Fibroblast of lung (primary cell): Measurements from ENCODE around the gene DNMT3A. TPM values are rescaled to one million over a fixed set of nuclear protein-coding genes. Genes with fewer than 3 reads are reported as not detected.

Experiments used
- DNase-seq, 2 donors: peaks; one replicate each; pipeline versions ENCODE4 v3.0.0 to v3.0.0-alpha.2; 2010; ENCODE audit warnings: low read depth in 2 of 2
- H2AFZ ChIP-seq: 2 replicates; pipeline ENCODE4 v1.5.1; 2012; ENCODE audit warnings: low read length, control low read depth, inconsistent platforms
- H3K27ac ChIP-seq: 2 replicates; pipeline ENCODE4 v1.5.1; 2011; ENCODE audit warnings: low read length, control low read depth; ENCODE audit not compliant: insufficient read depth
- H3K27me3 ChIP-seq: 2 replicates; pipeline ENCODE4 v1.5.1; 2011; ENCODE audit warnings: mild to moderate bottlenecking, low read length; ENCODE audit not compliant: control insufficient read depth, insufficient read depth
- H3K36me3 ChIP-seq: 2 replicates; pipeline ENCODE4 v1.5.1; 2011; ENCODE audit warnings: low read length; ENCODE audit not compliant: control insufficient read depth, insufficient read depth
- H3K4me1 ChIP-seq: 2 replicates; pipeline ENCODE4 v1.5.1; 2011; ENCODE audit warnings: low read length; ENCODE audit not compliant: control insufficient read depth, insufficient read depth; ENCODE audit errors: extremely low read depth
- H3K4me2 ChIP-seq: 2 replicates; pipeline ENCODE4 v1.5.1; 2011; ENCODE audit warnings: low read length, control low read depth; ENCODE audit not compliant: insufficient read depth; ENCODE audit errors: extremely low read depth
- H3K4me3 ChIP-seq, 4 experiments: fragments of 200-600 bp in 1 of 4; sonication (generic) in 1 of 4; replicated peaks in 1 of 4; 2 replicates each; pipeline ENCODE4 v1.5.1; 2011 to 2016; ENCODE audit warnings: low read length in 4 of 4, low read depth in 3 of 4, mild to moderate bottlenecking in 3 of 4, control low read depth in 2 of 4, inconsistent platforms in 1 of 4, mixed read lengths in 1 of 4; ENCODE audit not compliant: insufficient read depth in 1 of 4; ENCODE audit errors: control extremely low read depth in 1 of 4
- H3K79me2 ChIP-seq: 2 replicates; pipeline ENCODE4 v1.5.1; 2012; ENCODE audit warnings: mild to moderate bottlenecking, low read length, inconsistent platforms; ENCODE audit not compliant: control insufficient read depth, insufficient read depth
- H3K9ac ChIP-seq: 2 replicates; pipeline ENCODE4 v1.5.1; 2011; ENCODE audit warnings: mild to moderate bottlenecking, low read length, control low read depth; ENCODE audit not compliant: insufficient read depth
- H3K9me3 ChIP-seq: 2 replicates; pipeline ENCODE4 v1.5.1; 2012; ENCODE audit warnings: low read depth, low read length; ENCODE audit not compliant: control insufficient read depth, insufficient read depth
- H4K20me1 ChIP-seq: 2 replicates; pipeline ENCODE4 v1.5.1; 2011; ENCODE audit warnings: low read length; ENCODE audit not compliant: control insufficient read depth, insufficient read depth; ENCODE audit errors: extremely low read depth
- EZH2 ChIP-seq: IDR thresholded peaks from 2 replicates; pipeline ENCODE4 v1.5.1; 2012; ENCODE audit warnings: low read length, control low read depth, mild to moderate bottlenecking; ENCODE audit errors: missing control alignments
- polyA plus RNA-seq, 2 donors: library from polyadenylated mRNA; depleted of rRNA in 1 of 2; stranded (reverse) in 1 of 2; unstranded in 1 of 2; fragments of >200 nt; gene quantifications; 2 replicates each; pipeline ENCODE4 v1.2.1, GENCODE V29; 2011 to 2012; ENCODE audit warnings: missing spikeins in 1 of 2
- total RNA-seq: library from RNA; depleted of rRNA; stranded (reverse); fragments of >200 nt; gene quantifications from 2 replicates; pipeline ENCODE4 v1.2.1, GENCODE V29; 2014
- TF ChIP-seq, protein P1 (sequence below), 2 donors: IDR thresholded peaks in 1 of 2; conservative IDR thresholded peaks in 1 of 2; 1 replicate in 1 of 2; 2 replicates in 1 of 2; pipeline ENCODE4 v1.5.1; 2011 to 2012; ENCODE audit warnings: low read length in 2 of 2, control low read depth in 1 of 2, inconsistent platforms in 1 of 2, low read depth in 1 of 2, mild to moderate bottlenecking in 1 of 2

The DNMT3A gene
- total and polyA plus RNA-seq, 2 donors (not counting 1 experiment from before 2014, with no cell fraction given), result 3.6 to 19.7 TPM

DNA sequence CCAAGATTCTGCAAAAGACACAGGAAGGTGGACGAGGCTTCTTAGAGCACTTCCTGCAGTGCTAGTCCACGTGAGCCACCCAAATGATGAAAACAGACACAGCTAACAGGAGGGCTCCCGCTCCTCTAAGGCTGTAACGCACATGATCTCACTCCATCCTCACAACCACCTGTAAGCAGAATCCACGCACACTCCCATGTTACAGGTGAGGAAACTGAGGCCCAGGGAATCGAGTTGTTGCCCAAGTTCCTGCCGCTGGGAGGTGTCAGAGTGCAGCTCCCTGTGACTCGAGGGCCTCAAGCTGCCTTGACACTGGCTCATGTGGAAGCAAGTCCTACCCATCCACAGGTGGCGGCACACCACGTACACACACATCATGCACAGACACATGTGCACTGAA lies 4.4 kb downstream of the DNMT3A start:
- Histone ChIP-seq H2AFZ (no peak overlapping the region), H3K79me2 (no peaks in the 10 kb centered on the region), H4K20me1 (no peaks in the 10 kb centered on the region), H3K27me3 (no peaks in the 10 kb centered on the region), H3K4me3 (no peak overlapping the region), H3K4me2 (no peak overlapping the region), H3K9ac (no peak overlapping the region), H3K9me3 (no peaks in the 10 kb centered on the region), H3K27ac (no peak overlapping the region), H3K4me1 (peaks cover 2% of the 10 kb centered on the region), H3K36me3 (no peaks in the 10 kb centered on the region)
- DNase-seq, result no peak
- TF ChIP-seq EZH2, result no peak
- TF ChIP-seq, protein P1, sequence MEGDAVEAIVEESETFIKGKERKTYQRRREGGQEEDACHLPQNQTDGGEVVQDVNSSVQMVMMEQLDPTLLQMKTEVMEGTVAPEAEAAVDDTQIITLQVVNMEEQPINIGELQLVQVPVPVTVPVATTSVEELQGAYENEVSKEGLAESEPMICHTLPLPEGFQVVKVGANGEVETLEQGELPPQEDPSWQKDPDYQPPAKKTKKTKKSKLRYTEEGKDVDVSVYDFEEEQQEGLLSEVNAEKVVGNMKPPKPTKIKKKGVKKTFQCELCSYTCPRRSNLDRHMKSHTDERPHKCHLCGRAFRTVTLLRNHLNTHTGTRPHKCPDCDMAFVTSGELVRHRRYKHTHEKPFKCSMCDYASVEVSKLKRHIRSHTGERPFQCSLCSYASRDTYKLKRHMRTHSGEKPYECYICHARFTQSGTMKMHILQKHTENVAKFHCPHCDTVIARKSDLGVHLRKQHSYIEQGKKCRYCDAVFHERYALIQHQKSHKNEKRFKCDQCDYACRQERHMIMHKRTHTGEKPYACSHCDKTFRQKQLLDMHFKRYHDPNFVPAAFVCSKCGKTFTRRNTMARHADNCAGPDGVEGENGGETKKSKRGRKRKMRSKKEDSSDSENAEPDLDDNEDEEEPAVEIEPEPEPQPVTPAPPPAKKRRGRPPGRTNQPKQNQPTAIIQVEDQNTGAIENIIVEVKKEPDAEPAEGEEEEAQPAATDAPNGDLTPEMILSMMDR (conservative IDR thresholded peaks at IDR 0.05 in 1 of 2, IDR thresholded peaks at IDR 0.05 in 1 of 2; ENCODE audit: low read depth in 1 of 2, low read length in 2 of 2), result no peak

DNA sequence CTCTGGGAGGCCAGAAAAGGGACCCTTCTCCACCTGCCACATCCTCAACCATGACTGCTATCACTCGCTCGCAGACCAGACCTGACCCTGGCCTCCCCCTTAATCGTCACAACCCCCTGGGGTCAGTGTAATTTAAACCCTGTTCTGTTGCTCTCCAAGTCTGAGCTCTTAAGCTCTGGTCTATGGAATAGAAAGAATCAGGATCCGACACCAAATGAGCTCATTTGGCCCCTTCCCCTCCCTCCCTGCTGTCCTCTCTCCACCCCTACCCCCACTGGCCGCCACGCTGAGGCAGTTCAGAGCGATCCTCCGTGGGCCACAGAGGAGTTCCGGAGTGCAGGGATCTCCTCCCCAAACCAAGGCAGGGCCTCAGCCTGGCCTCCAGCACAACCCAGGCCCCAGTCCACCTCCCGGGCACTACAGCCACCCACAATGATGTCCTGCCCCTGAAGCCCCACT lies 5.3 kb downstream of the DNMT3A start:
- H3K27me3 ChIP-seq, result no peaks in the 10 kb centered on the region
- peaks cover 2% of the 10 kb centered on the region for H3K4me1 ChIP-seq
- no peaks in the 10 kb centered on the region for H3K9me3 ChIP-seq
- no peak overlapping the region for H3K4me2 ChIP-seq
- TF ChIP-seq EZH2, result no peak
- TF ChIP-seq, protein P1 (conservative IDR thresholded peaks at IDR 0.05 in 1 of 2, IDR thresholded peaks at IDR 0.05 in 1 of 2; ENCODE audit: low read depth in 1 of 2, low read length in 2 of 2), result no peak
- H3K36me3 ChIP-seq, result no peaks in the 10 kb centered on the region
- no peak overlapping the region for H3K9ac ChIP-seq
- H3K4me3 ChIP-seq, result no peak overlapping the region
- H3K79me2 ChIP-seq, result no peaks in the 10 kb centered on the region
- no peak for DNase-seq
- no peak overlapping the region for H2AFZ ChIP-seq
- H3K27ac ChIP-seq, result no peak overlapping the region
- no peaks in the 10 kb centered on the region for H4K20me1 ChIP-seq

DNA sequence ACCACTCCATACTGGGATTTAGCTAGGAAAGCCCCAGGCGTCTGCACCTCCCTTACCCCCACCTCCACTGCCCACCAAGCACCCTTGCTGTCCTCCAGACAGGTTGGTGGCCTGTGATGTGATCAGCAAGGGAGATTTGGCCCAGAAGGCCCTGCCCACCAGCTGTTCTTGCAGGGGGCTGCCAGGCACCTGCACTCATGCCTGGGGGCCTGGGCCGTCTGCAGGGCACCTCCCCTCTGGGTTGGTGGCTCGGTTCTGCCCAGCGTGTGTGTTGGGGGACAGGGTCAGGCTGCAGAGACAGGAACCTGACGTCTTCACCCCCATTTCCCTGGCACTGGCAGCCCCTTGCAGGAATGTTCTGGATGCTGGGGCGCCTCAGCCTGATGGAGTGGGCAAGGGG lies 5.8 kb downstream of the DNMT3A start:
- no peak overlapping the region for H2AFZ ChIP-seq
- H3K4me2 ChIP-seq, result no peak overlapping the region
- H4K20me1 ChIP-seq, result no peaks in the 10 kb centered on the region
- TF ChIP-seq EZH2, result no peak
- TF ChIP-seq, protein P1 (conservative IDR thresholded peaks at IDR 0.05 in 1 of 2, IDR thresholded peaks at IDR 0.05 in 1 of 2; ENCODE audit: low read depth in 1 of 2, low read length in 2 of 2), result no peak
- no peak overlapping the region for H3K27ac ChIP-seq
- H3K9ac ChIP-seq, result no peak overlapping the region
- no peaks in the 10 kb centered on the region for H3K36me3 ChIP-seq
- H3K4me3 ChIP-seq, result no peak overlapping the region
- H3K9me3 ChIP-seq, result no peaks in the 10 kb centered on the region
- H3K4me1 ChIP-seq, result peaks cover 2% of the 10 kb centered on the region
- H3K27me3 ChIP-seq, result no peaks in the 10 kb centered on the region
- no peak for DNase-seq
- H3K79me2 ChIP-seq, result no peaks in the 10 kb centered on the region
